ENCODE data around the gene NMBR. TPM values are rescaled to one million over a fixed set of nuclear protein-coding genes. Genes with fewer than 3 reads are reported as not detected.

The NMBR gene
- total RNA-seq, 1 experiment from 2014 or later, result not detected

DNA sequence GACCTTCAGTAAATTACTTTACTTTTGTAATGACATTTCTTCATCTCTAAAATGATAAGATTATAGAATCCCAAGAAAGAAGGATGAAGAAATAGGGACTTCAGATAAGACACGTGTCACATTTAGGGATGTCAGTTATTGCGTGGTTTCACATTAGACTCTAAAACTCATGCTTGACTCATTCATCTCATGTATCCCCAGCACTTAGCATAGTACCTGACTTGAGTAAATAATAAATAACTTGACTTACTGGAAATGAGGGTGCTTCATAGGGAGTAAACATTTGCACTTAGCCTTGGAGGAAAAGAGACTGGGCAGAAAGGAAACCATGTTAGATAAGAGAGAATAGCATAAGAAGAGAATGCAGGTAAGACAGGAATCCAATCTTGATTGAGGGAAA is 37.4 kb upstream of the NMBR start:
- POLR2A ChIA-PET, result no interaction called here
- Histone ChIP-seq H3K9me3 (ENCODE audit: control insufficient read depth, insufficient read depth, low read depth, low read length) (no peaks in the 10 kb centered on the region), H3K4me3 (ENCODE audit: low read depth in 2 of 2, low read length in 2 of 2) (no peak overlapping the region), H3K27ac (ENCODE audit: low read length) (no peak overlapping the region), H3K4me1 (ENCODE audit: control insufficient read depth, insufficient read depth, low read length) (peaks cover 4% of the 10 kb centered on the region; the same call in 1 of the 2 replicates), H3K36me3 (ENCODE audit: control insufficient read depth, insufficient read depth, low read length) (peaks cover 4% of the 10 kb centered on the region; the same call in 1 of the 2 replicates), H3K27me3 (ENCODE audit: control insufficient read depth, insufficient read depth, low read length) (no peaks in the 10 kb centered on the region)
- intact Hi-C loops (cut with micrococcal nuclease; ENCODE audit: unreplicated experiment), result no loop called here
- no TSS peak for BruUV-seq (replicated peaks)
- CTCF ChIA-PET, result no interaction called here
- no peak for DNase-seq (ENCODE audit: low read depth, low spot score)
- in situ Hi-C loops (cut with HindIII; ENCODE audit: low pct_unique_long_range_greater_than_20kb, low sequenced_read_pairs), result no loop called here
- ATAC-seq, result no peak
- TF ChIP-seq TCF7L2 (IDR thresholded peaks at IDR 0.05; ENCODE audit: low read depth, low read length), result no peak

GRCh38 chr6:142183351-142183750 is 36.4 kb upstream of the NMBR start:
- Histone ChIP-seq H3K27me3 (ENCODE audit: control insufficient read depth, insufficient read depth, low read length) (no peaks in the 10 kb centered on the region), H3K4me3 (ENCODE audit: low read depth in 2 of 2, low read length in 2 of 2) (no peak overlapping the region), H3K27ac (ENCODE audit: low read length) (no peak overlapping the region), H3K4me1 (ENCODE audit: control insufficient read depth, insufficient read depth, low read length) (peaks cover 4% of the 10 kb centered on the region; the same call in 1 of the 2 replicates), H3K36me3 (ENCODE audit: control insufficient read depth, insufficient read depth, low read length) (peaks cover 4% of the 10 kb centered on the region; the same call in 1 of the 2 replicates), H3K9me3 (ENCODE audit: control insufficient read depth, insufficient read depth, low read depth, low read length) (no peaks in the 10 kb centered on the region)
- ATAC-seq, result no peak
- POLR2A ChIA-PET, result no interaction called here
- no peak for TF ChIP-seq SIN3A (IDR thresholded peaks at IDR 0.05; ENCODE audit: borderline replicate concordance, insufficient read depth, low read depth, low read length)
- TF ChIP-seq REST (IDR thresholded peaks at IDR 0.05; ENCODE audit: insufficient read depth in 1 of 2, low read depth in 2 of 2, low read length in 1 of 2), result no peak
- TF ChIP-seq, protein P1, sequence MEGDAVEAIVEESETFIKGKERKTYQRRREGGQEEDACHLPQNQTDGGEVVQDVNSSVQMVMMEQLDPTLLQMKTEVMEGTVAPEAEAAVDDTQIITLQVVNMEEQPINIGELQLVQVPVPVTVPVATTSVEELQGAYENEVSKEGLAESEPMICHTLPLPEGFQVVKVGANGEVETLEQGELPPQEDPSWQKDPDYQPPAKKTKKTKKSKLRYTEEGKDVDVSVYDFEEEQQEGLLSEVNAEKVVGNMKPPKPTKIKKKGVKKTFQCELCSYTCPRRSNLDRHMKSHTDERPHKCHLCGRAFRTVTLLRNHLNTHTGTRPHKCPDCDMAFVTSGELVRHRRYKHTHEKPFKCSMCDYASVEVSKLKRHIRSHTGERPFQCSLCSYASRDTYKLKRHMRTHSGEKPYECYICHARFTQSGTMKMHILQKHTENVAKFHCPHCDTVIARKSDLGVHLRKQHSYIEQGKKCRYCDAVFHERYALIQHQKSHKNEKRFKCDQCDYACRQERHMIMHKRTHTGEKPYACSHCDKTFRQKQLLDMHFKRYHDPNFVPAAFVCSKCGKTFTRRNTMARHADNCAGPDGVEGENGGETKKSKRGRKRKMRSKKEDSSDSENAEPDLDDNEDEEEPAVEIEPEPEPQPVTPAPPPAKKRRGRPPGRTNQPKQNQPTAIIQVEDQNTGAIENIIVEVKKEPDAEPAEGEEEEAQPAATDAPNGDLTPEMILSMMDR (IDR thresholded peaks at IDR 0.05), result no peak
- TF ChIP-seq POLR2AphosphoS5 (IDR thresholded peaks at IDR 0.05; ENCODE audit: low read depth, low read length), result no peak
- TF ChIP-seq TCF7L2 (IDR thresholded peaks at IDR 0.05; ENCODE audit: low read depth, low read length), result no peak
- intact Hi-C loops (cut with micrococcal nuclease; ENCODE audit: unreplicated experiment), result no loop called here
- CTCF ChIA-PET, result no interaction called here
- DNase-seq (ENCODE audit: low read depth, low spot score), result no peak
- no TSS peak for BruUV-seq (replicated peaks)
- in situ Hi-C loops (cut with HindIII; ENCODE audit: low pct_unique_long_range_greater_than_20kb, low sequenced_read_pairs), result no loop called here

DNA sequence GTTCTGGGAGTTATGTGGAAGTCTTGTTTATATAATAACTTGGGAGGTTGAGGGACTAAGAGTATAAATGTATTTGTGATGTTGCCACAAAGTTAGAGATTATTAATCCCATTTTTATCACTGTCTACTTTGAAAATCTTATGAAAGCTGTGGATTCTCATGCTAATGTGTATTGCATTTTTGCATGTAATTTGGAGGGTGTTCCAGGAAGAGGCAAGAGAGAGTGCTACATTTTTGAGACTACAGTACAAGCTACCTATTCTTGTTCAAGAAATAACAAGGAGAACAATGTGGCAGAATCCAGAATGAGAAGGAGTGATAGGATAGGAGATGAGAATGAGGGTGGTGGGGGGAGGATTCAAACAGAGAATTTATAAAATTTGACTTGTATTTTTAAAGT is 35.1 kb upstream of the NMBR start:
- intact Hi-C loops (cut with micrococcal nuclease; ENCODE audit: unreplicated experiment), result no loop called here
- TF ChIP-seq REST (IDR thresholded peaks at IDR 0.05; ENCODE audit: insufficient read depth in 1 of 2, low read depth in 2 of 2, low read length in 1 of 2), result no peak
- TF ChIP-seq, protein P1 (IDR thresholded peaks at IDR 0.05), result no peak
- TF ChIP-seq TCF7L2 (IDR thresholded peaks at IDR 0.05; ENCODE audit: low read depth, low read length), result no peak
- TF ChIP-seq POLR2AphosphoS5 (IDR thresholded peaks at IDR 0.05; ENCODE audit: low read depth, low read length), result no peak
- TF ChIP-seq SIN3A (IDR thresholded peaks at IDR 0.05; ENCODE audit: borderline replicate concordance, insufficient read depth, low read depth, low read length), result no peak
- DNase-seq (ENCODE audit: low read depth, low spot score) (no peak), ATAC-seq (no peak)
- Histone ChIP-seq H3K27me3 (ENCODE audit: control insufficient read depth, insufficient read depth, low read length) (no peaks in the 10 kb centered on the region), H3K27ac (ENCODE audit: low read length) (no peak overlapping the region), H3K36me3 (ENCODE audit: control insufficient read depth, insufficient read depth, low read length) (peaks cover 8% of the 10 kb centered on the region; the same call in 1 of the 2 replicates), H3K9me3 (ENCODE audit: control insufficient read depth, insufficient read depth, low read depth, low read length) (no peaks in the 10 kb centered on the region), H3K4me1 (ENCODE audit: control insufficient read depth, insufficient read depth, low read length) (peaks cover 4% of the 10 kb centered on the region; the same call in 1 of the 2 replicates), H3K4me3 (ENCODE audit: low read depth in 2 of 2, low read length in 2 of 2) (no peak overlapping the region)
- in situ Hi-C loops (cut with HindIII; ENCODE audit: low pct_unique_long_range_greater_than_20kb, low sequenced_read_pairs), result no loop called here
- no TSS peak for BruUV-seq (replicated peaks)
- POLR2A ChIA-PET, result interaction anchor here (0.5 kb wide), 1 partner anchor 45 kb away, joined by 4 read pairs; no protein-coding TSS in a partner anchor
- CTCF ChIA-PET, result no interaction called here

Data from Panc1 (cell line).